Adrenal gland (tissue), 5 donors: ENCODE results near the gene RNF125.

Source experiments
- CTCF ChIP-seq, 6 experiments: fragments of 450-650 bp in 4 of 6; fragments of 200-600 bp in 2 of 6; sonication (generic) in 1 of 6; IDR thresholded peaks; 1 replicate in 5 of 6; 2 replicates in 1 of 6; pipeline versions ENCODE4 v1.5.1 to v1.8.0; 2016 to 2021; ENCODE audit warnings: antibody characterized with exemption in 6 of 6, mild to moderate bottlenecking in 2 of 6, moderate library complexity in 1 of 6
- POLR2A ChIP-seq, 2 donors: fragments of 450-650 bp; IDR thresholded peaks; one replicate each; pipeline ENCODE4 v1.6.1; 2017; ENCODE audit warnings: antibody characterized with exemption in 2 of 2, mild to moderate bottlenecking in 2 of 2, moderate library complexity in 1 of 2
- donor health status: DM: no; HTN: no; CAD: no.

- TF ChIP-seq CTCF (IDR thresholded peaks at IDR 0.05) (no peak), POLR2A (IDR thresholded peaks at IDR 0.05) (no peak)
Measured at GRCh38 chr18:32095192-32095899, 76.7 kb downstream of the RNF125 start.
